SK-N-SH treated with all-trans-retinoic acid at 6 μM for 48 hours (cell line): ENCODE measurements around the gene RGS1.

ENCODE experiments used
- ATAC-seq: fragments of 200-7000 bp; cut with Tn5 transposase; 3 replicates; pipeline ENCODE4 v1.9.1; 2020; ENCODE audit warnings: mild to moderate bottlenecking, moderate library complexity
- BACH2 ChIP-seq: fragments of 250-450 bp; sonication (Bioruptor Pico); IDR thresholded peaks from 2 replicates; pipeline ENCODE4 v1.9.0; 2021; ENCODE audit warnings: mild to moderate bottlenecking, borderline replicate concordance
- CREB5 ChIP-seq: fragments of 250-450 bp; sonication (Bioruptor Pico); IDR thresholded peaks from 2 replicates; pipeline ENCODE4 v1.5.1; 2020; ENCODE audit warnings: low read depth, mild to moderate bottlenecking, moderate library complexity
- CSRNP3 ChIP-seq: fragments of 250-450 bp; sonication (Bioruptor Pico); IDR thresholded peaks from 2 replicates; pipeline ENCODE4 v1.5.1; 2021; ENCODE audit warnings: mild to moderate bottlenecking, moderate library complexity
- ESRRG ChIP-seq: fragments of 250-450 bp; sonication (Bioruptor Pico); IDR thresholded peaks from 2 replicates; pipeline ENCODE4 v1.6.1; 2021; ENCODE audit warnings: mild to moderate bottlenecking
- GLIS3 ChIP-seq: fragments of 250-450 bp; sonication (Bioruptor Pico); IDR thresholded peaks from 2 replicates; pipeline ENCODE4 v1.5.0; 2020; ENCODE audit warnings: mild to moderate bottlenecking, moderate library complexity
- OSR1 ChIP-seq: fragments of 250-450 bp; sonication (Bioruptor Pico); IDR thresholded peaks from 2 replicates; pipeline ENCODE4 v1.8.0; 2022; ENCODE audit warnings: moderate library complexity, mild to moderate bottlenecking, inconsistent platforms
- POU6F1 ChIP-seq: fragments of 250-450 bp; sonication (Bioruptor Pico); IDR thresholded peaks from 2 replicates; pipeline ENCODE4 v1.8.0; 2021; ENCODE audit warnings: low read depth, mild to moderate bottlenecking, moderate library complexity, borderline replicate concordance
- PPARA ChIP-seq: fragments of 250-450 bp; sonication (Bioruptor Pico); IDR thresholded peaks from 2 replicates; pipeline ENCODE4 v1.5.0; 2020; ENCODE audit warnings: mild to moderate bottlenecking, borderline replicate concordance
- RARB ChIP-seq: fragments of 250-450 bp; sonication (Bioruptor Pico); IDR thresholded peaks from 2 replicates; pipeline ENCODE4 v1.8.0; 2021; ENCODE audit warnings: mild to moderate bottlenecking, moderate library complexity
- SNAI2 ChIP-seq: fragments of 250-450 bp; sonication (Bioruptor Pico); IDR thresholded peaks from 2 replicates; pipeline ENCODE4 v1.5.0; 2020; ENCODE audit warnings: mild to moderate bottlenecking, moderate library complexity
- TCF4 ChIP-seq: fragments of 250-450 bp; sonication (Bioruptor Pico); IDR thresholded peaks from 2 replicates; pipeline ENCODE4 v1.8.0; 2021; ENCODE audit warnings: mild to moderate bottlenecking, moderate library complexity, borderline replicate concordance
- TOX ChIP-seq: fragments of 250-450 bp; sonication (Bioruptor Pico); IDR thresholded peaks from 2 replicates; pipeline ENCODE4 v1.8.0; 2021; ENCODE audit warnings: mild to moderate bottlenecking, moderate library complexity, borderline replicate concordance
- TSHZ2 ChIP-seq: fragments of 250-450 bp; sonication (Bioruptor Pico); IDR thresholded peaks from 2 replicates; pipeline ENCODE4 v1.5.0; 2020; ENCODE audit warnings: mild to moderate bottlenecking, moderate library complexity
- ZFP3 ChIP-seq: fragments of 250-450 bp; sonication (Bioruptor Pico); IDR thresholded peaks from 2 replicates; pipeline ENCODE4 v1.5.0; 2020; ENCODE audit warnings: mild to moderate bottlenecking, moderate library complexity
- ZFP30 ChIP-seq: fragments of 450-650 bp; formaldehyde crosslinking; IDR thresholded peaks from 2 replicates; pipeline ENCODE4 v1.5.0; 2022; ENCODE audit warnings: mild to moderate bottlenecking, moderate library complexity
- ZNF70 ChIP-seq: fragments of 450-650 bp; formaldehyde crosslinking; IDR thresholded peaks from 2 replicates; pipeline ENCODE4 v1.5.0; 2020; ENCODE audit warnings: mild to moderate bottlenecking, moderate library complexity
- ZNF8 ChIP-seq: fragments of 450-650 bp; formaldehyde crosslinking; IDR thresholded peaks from 2 replicates; pipeline ENCODE4 v1.5.0; 2020; ENCODE audit warnings: mild to moderate bottlenecking, moderate library complexity

RGS1 gene

GRCh38 chr1:192530254-192530653, 45.3 kb upstream of the RGS1 start:
- TF ChIP-seq CREB5: no peak
- peak; percentile 45; the same call in 1 of the 2 replicates for TF ChIP-seq OSR1
- no peak for TF ChIP-seq ZFP3
- peak; percentile 70 for ATAC-seq

GRCh38 chr1:192531037-192531703, 44.4 kb upstream of the RGS1 start:
- peak; percentile 91 for ATAC-seq
- TF ChIP-seq TOX: peak; percentile 32; the same call in 1 of the 2 replicates

- TF ChIP-seq BACH2 (CRISPR knock-in tag) (no peak), OSR1 (no peak), PPARA (CRISPR knock-in tag) (no peak), ZNF70 (CRISPR knock-in tag) (no peak), GLIS3 (CRISPR knock-in tag) (no peak), SNAI2 (CRISPR knock-in tag) (no peak)
- ATAC-seq: no peak
Observed at GRCh38 chr1:192534666-192535065, 40.9 kb upstream of the RGS1 start.

- no peak for ATAC-seq
- TF ChIP-seq ZFP3: no peak
- TF ChIP-seq BACH2 (CRISPR knock-in tag): no peak
- TF ChIP-seq ESRRG (CRISPR knock-in tag): no peak
- TF ChIP-seq CSRNP3: no peak
- TF ChIP-seq POU6F1: no peak
- TF ChIP-seq ZNF8 (CRISPR knock-in tag): no peak
- TF ChIP-seq OSR1: no peak
- no peak for TF ChIP-seq TCF4 (CRISPR knock-in tag)
- no peak for TF ChIP-seq PPARA (CRISPR knock-in tag)
- TF ChIP-seq TOX: no peak
- no peak for TF ChIP-seq RARB (CRISPR knock-in tag)
- TF ChIP-seq ZFP30: no peak
- no peak for TF ChIP-seq CREB5
- TF ChIP-seq TSHZ2: no peak
Observed at GRCh38 chr1:192535916-192536664, 39.5 kb upstream of the RGS1 start.
